GM18951 (cell line): ENCODE measurements around the gene NDUFB8.

Experiments used
- POLR2A ChIP-seq: IDR thresholded peaks from 4 replicates; pipeline ENCODE4 v1.6.1; 2011; ENCODE audit warnings: mild to moderate bottlenecking; ENCODE audit not compliant: insufficient read length, insufficient read depth; ENCODE audit errors: extremely low read depth
- in situ Hi-C: fragments of 300-500 bp; cut with MboI; formaldehyde crosslinking; loops from one replicate; pipeline ENCODE4 v1.12.0; 2022; ENCODE audit warnings: low sequenced_read_pairs, mixed read lengths, inconsistent platforms; ENCODE audit not compliant: unreplicated experiment

The NDUFB8 gene

GRCh38 chr10:100508266-100508665 lies 21.4 kb downstream of the NDUFB8 start:
- in situ Hi-C loops, result no loop called here
- no peak for TF ChIP-seq POLR2A

GRCh38 chr10:100507357-100507732 lies 22.3 kb downstream of the NDUFB8 start:
- no peak for TF ChIP-seq POLR2A
- in situ Hi-C loops, result no loop called here

GRCh38 chr10:100506596-100507356 lies 22.9 kb downstream of the NDUFB8 start:
- no peak for TF ChIP-seq POLR2A
- in situ Hi-C loops, result no loop called here

- no peak for TF ChIP-seq POLR2A
- in situ Hi-C loops, result no loop called here
Observed at GRCh38 chr10:100505164-100505563, 24.5 kb downstream of the NDUFB8 start.

GRCh38 chr10:100504096-100504495 lies 25.6 kb downstream of the NDUFB8 start:
- in situ Hi-C loops, result no loop called here
- TF ChIP-seq POLR2A, result no peak

GRCh38 chr10:100502926-100503494 lies 26.7 kb downstream of the NDUFB8 start:
- no peak for TF ChIP-seq POLR2A
- in situ Hi-C loops, result no loop called here

- no peak for TF ChIP-seq POLR2A
- in situ Hi-C loops, result no loop called here
Observed at GRCh38 chr10:100501423-100501822, 28.2 kb downstream of the NDUFB8 start.

GRCh38 chr10:100498059-100498458 lies 31.6 kb downstream of the NDUFB8 start:
- no peak for TF ChIP-seq POLR2A
- in situ Hi-C loops, result no loop called here

- in situ Hi-C loops, result no loop called here
- TF ChIP-seq POLR2A, result no peak
Observed at GRCh38 chr10:100496567-100496966, 33.1 kb downstream of the NDUFB8 start.

- no peak for TF ChIP-seq POLR2A
- in situ Hi-C loops, result no loop called here
Observed at GRCh38 chr10:100490531-100490930, 39.1 kb downstream of the NDUFB8 start.

GRCh38 chr10:100489396-100489795 lies 40.3 kb downstream of the NDUFB8 start:
- in situ Hi-C loops, result no loop called here
- TF ChIP-seq POLR2A, result no peak

- TF ChIP-seq POLR2A, result no peak
- in situ Hi-C loops, result no loop called here
Observed at GRCh38 chr10:100487529-100487928, 42.1 kb downstream of the NDUFB8 start.

- in situ Hi-C loops, result no loop called here
- TF ChIP-seq POLR2A, result no peak
Observed at GRCh38 chr10:100485801-100486495, 43.7 kb downstream of the NDUFB8 start.

GRCh38 chr10:100485366-100485765 lies 44.3 kb downstream of the NDUFB8 start:
- in situ Hi-C loops, result no loop called here

More at GRCh38 chr10:100485366-100485765, 44.3 kb downstream of the NDUFB8 start:
- TF ChIP-seq POLR2A, result no peak
